ENCODE results near the gene TSHZ2. TPM values are rescaled to one million over a fixed set of nuclear protein-coding genes. Genes with fewer than 3 reads are reported as not detected.

Gene TSHZ2
- polyA plus RNA-seq, 1 donor: 10.7 TPM

- WGBS (ENCODE audit: insufficient coverage, low lambda C conversion rate): no CpG with 5 or more reads among the region's 3 CpGs
- no peaks in the 10 kb centered on the region for H3K9me3 ChIP-seq (ENCODE audit: control insufficient read depth, low read depth, low read length)
- DNase-seq: no peak
- no peak overlapping the region for H3K27ac ChIP-seq (ENCODE audit: low read length)
- no peaks in the 10 kb centered on the region for H3K4me1 ChIP-seq (ENCODE audit: control insufficient read depth, insufficient read depth, low read length)
- H3K27me3 ChIP-seq (ENCODE audit: control insufficient read depth, insufficient read depth, low read length): no peaks in the 10 kb centered on the region
- H3K4me3 ChIP-seq (ENCODE audit: low read length): no peak overlapping the region
- no peaks in the 10 kb centered on the region for H3K36me3 ChIP-seq (ENCODE audit: control insufficient read depth, insufficient read depth, low read length)
Observed at GRCh38 chr20:53124075-53124551, 152.0 kb downstream of the TSHZ2 start.

- no peak for DNase-seq
- Histone ChIP-seq H3K27me3 (ENCODE audit: control insufficient read depth, insufficient read depth, low read length) (no peaks in the 10 kb centered on the region), H3K4me1 (ENCODE audit: control insufficient read depth, insufficient read depth, low read length) (no peaks in the 10 kb centered on the region), H3K9me3 (ENCODE audit: control insufficient read depth, low read depth, low read length) (no peaks in the 10 kb centered on the region), H3K36me3 (ENCODE audit: control insufficient read depth, insufficient read depth, low read length) (no peaks in the 10 kb centered on the region), H3K27ac (ENCODE audit: low read length) (no peak overlapping the region), H3K4me3 (ENCODE audit: low read length) (no peak overlapping the region)
- WGBS (ENCODE audit: insufficient coverage, low lambda C conversion rate): no CpG with 5 or more reads among the region's 3 CpGs
Observed at GRCh38 chr20:53124803-53125202, 152.6 kb downstream of the TSHZ2 start.

DNA sequence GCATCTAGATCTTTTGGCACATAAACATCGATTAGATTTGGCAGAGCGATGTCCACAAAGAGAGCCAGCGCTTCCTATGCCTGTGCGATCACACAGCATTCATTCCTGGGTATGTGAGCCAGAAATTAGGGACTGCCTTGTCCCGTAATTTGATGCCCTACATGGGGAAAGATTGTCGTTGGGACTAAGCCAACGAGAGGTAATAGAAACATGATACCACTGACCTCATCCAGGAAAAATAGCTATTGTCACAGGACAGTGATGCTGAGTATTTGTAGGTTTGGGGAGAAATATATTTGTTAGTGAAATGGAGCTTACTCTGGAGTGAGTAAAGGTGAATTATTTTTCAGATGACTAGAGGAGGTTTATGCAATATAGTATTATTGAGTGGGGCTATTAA is 154.0 kb downstream of the TSHZ2 start:
- H3K27ac ChIP-seq (ENCODE audit: low read length): no peak overlapping the region
- H3K4me1 ChIP-seq (ENCODE audit: control insufficient read depth, insufficient read depth, low read length): no peaks in the 10 kb centered on the region
- no CpG with 5 or more reads among the region's 7 CpGs for WGBS (ENCODE audit: insufficient coverage, low lambda C conversion rate)
- no peaks in the 10 kb centered on the region for H3K9me3 ChIP-seq (ENCODE audit: control insufficient read depth, low read depth, low read length)
- no peaks in the 10 kb centered on the region for H3K27me3 ChIP-seq (ENCODE audit: control insufficient read depth, insufficient read depth, low read length)
- DNase-seq: no peak
- no peaks in the 10 kb centered on the region for H3K36me3 ChIP-seq (ENCODE audit: control insufficient read depth, insufficient read depth, low read length)
- no peak overlapping the region for H3K4me3 ChIP-seq (ENCODE audit: low read length)

GRCh38 chr20:53127027-53127426 is 154.9 kb downstream of the TSHZ2 start:
- H3K36me3 ChIP-seq (ENCODE audit: control insufficient read depth, insufficient read depth, low read length): no peaks in the 10 kb centered on the region
- no peaks in the 10 kb centered on the region for H3K9me3 ChIP-seq (ENCODE audit: control insufficient read depth, low read depth, low read length)
- 100% methylated on average over 1 of the region's 2 CpGs for WGBS (ENCODE audit: insufficient coverage, low lambda C conversion rate)
- H3K27ac ChIP-seq (ENCODE audit: low read length): no peak overlapping the region
- no peaks in the 10 kb centered on the region for H3K4me1 ChIP-seq (ENCODE audit: control insufficient read depth, insufficient read depth, low read length)
- DNase-seq: no peak
- H3K27me3 ChIP-seq (ENCODE audit: control insufficient read depth, insufficient read depth, low read length): no peaks in the 10 kb centered on the region
- H3K4me3 ChIP-seq (ENCODE audit: low read length): no peak overlapping the region

DNA sequence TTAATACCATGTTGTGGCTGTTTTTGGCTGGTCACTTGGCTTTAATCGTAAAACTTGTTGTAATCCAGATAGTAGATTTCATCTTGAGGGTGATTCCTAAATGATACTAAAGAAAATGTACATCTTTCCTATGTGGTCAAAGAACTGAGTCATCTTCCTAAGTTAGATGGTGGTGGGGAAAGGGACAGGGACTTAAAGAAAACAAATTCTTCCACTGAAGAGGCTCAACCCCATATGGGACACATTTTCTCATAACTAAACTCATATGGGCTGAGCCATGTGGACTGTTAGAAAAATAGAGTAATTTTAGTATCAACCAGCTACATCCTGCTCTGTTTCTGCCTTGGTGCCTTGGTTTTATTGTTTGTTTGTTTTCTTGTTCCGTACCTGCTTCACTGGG is 155.8 kb downstream of the TSHZ2 start:
- Histone ChIP-seq H3K9me3 (ENCODE audit: control insufficient read depth, low read depth, low read length) (no peaks in the 10 kb centered on the region), H3K27ac (ENCODE audit: low read length) (no peak overlapping the region), H3K4me3 (ENCODE audit: low read length) (no peak overlapping the region), H3K27me3 (ENCODE audit: control insufficient read depth, insufficient read depth, low read length) (no peaks in the 10 kb centered on the region), H3K36me3 (ENCODE audit: control insufficient read depth, insufficient read depth, low read length) (no peaks in the 10 kb centered on the region), H3K4me1 (ENCODE audit: control insufficient read depth, insufficient read depth, low read length) (no peaks in the 10 kb centered on the region)
- no peak for DNase-seq
- WGBS (ENCODE audit: insufficient coverage, low lambda C conversion rate): 89% methylated on average over 1 of the region's 2 CpGs

GRCh38 chr20:53129563-53129962 is 157.4 kb downstream of the TSHZ2 start:
- Histone ChIP-seq H3K27me3 (ENCODE audit: control insufficient read depth, insufficient read depth, low read length) (no peaks in the 10 kb centered on the region), H3K9me3 (ENCODE audit: control insufficient read depth, low read depth, low read length) (no peaks in the 10 kb centered on the region), H3K4me1 (ENCODE audit: control insufficient read depth, insufficient read depth, low read length) (no peaks in the 10 kb centered on the region), H3K36me3 (ENCODE audit: control insufficient read depth, insufficient read depth, low read length) (no peaks in the 10 kb centered on the region), H3K27ac (ENCODE audit: low read length) (no peak overlapping the region), H3K4me3 (ENCODE audit: low read length) (no peak overlapping the region)
- no CpG with 5 or more reads among the region's 9 CpGs for WGBS (ENCODE audit: insufficient coverage, low lambda C conversion rate)
- no peak for DNase-seq

GRCh38 chr20:53130795-53131194 is 158.6 kb downstream of the TSHZ2 start:
- Histone ChIP-seq H3K9me3 (ENCODE audit: control insufficient read depth, low read depth, low read length) (no peaks in the 10 kb centered on the region), H3K36me3 (ENCODE audit: control insufficient read depth, insufficient read depth, low read length) (no peaks in the 10 kb centered on the region), H3K27ac (ENCODE audit: low read length) (no peak overlapping the region), H3K4me3 (ENCODE audit: low read length) (no peak overlapping the region), H3K4me1 (ENCODE audit: control insufficient read depth, insufficient read depth, low read length) (no peaks in the 10 kb centered on the region), H3K27me3 (ENCODE audit: control insufficient read depth, insufficient read depth, low read length) (no peaks in the 10 kb centered on the region)
- 86% methylated on average over 1 of the region's 3 CpGs for WGBS (ENCODE audit: insufficient coverage, low lambda C conversion rate)
- no peak for DNase-seq

- DNase-seq: no peak
- H3K27ac ChIP-seq (ENCODE audit: low read length): no peak overlapping the region
- H3K4me3 ChIP-seq (ENCODE audit: low read length): no peak overlapping the region
- no peaks in the 10 kb centered on the region for H3K36me3 ChIP-seq (ENCODE audit: control insufficient read depth, insufficient read depth, low read length)
- 78% methylated on average over 1 of the region's 4 CpGs for WGBS (ENCODE audit: insufficient coverage, low lambda C conversion rate)
- no peaks in the 10 kb centered on the region for H3K4me1 ChIP-seq (ENCODE audit: control insufficient read depth, insufficient read depth, low read length)
- no peaks in the 10 kb centered on the region for H3K9me3 ChIP-seq (ENCODE audit: control insufficient read depth, low read depth, low read length)
- H3K27me3 ChIP-seq (ENCODE audit: control insufficient read depth, insufficient read depth, low read length): no peaks in the 10 kb centered on the region
Observed at GRCh38 chr20:53133125-53133524, 161.0 kb downstream of the TSHZ2 start.

DNA sequence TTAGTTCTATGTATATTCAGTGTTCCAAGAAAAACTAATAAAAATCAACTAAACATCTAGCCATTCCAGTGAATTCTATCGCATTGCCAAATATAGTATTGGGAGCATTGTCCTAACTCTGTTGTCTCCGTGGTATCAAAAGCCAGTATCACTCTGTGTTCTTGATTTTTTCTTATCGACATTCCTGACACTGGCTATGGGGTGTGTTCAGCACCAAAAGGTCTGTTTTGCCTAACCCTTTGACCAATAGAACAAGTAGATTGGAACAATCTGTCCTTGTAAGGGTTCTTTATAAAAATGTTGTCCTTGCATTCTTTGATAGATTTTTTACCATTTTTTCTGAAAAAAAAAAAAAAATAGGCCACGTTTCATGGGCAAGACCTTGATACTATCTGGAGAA is 161.5 kb downstream of the TSHZ2 start:
- Histone ChIP-seq H3K36me3 (ENCODE audit: control insufficient read depth, insufficient read depth, low read length) (no peaks in the 10 kb centered on the region), H3K4me3 (ENCODE audit: low read length) (no peak overlapping the region), H3K9me3 (ENCODE audit: control insufficient read depth, low read depth, low read length) (no peaks in the 10 kb centered on the region), H3K4me1 (ENCODE audit: control insufficient read depth, insufficient read depth, low read length) (no peaks in the 10 kb centered on the region), H3K27me3 (ENCODE audit: control insufficient read depth, insufficient read depth, low read length) (no peaks in the 10 kb centered on the region), H3K27ac (ENCODE audit: low read length) (no peak overlapping the region)
- DNase-seq: no peak
- no CpG with 5 or more reads among the region's 4 CpGs for WGBS (ENCODE audit: insufficient coverage, low lambda C conversion rate)

DNA sequence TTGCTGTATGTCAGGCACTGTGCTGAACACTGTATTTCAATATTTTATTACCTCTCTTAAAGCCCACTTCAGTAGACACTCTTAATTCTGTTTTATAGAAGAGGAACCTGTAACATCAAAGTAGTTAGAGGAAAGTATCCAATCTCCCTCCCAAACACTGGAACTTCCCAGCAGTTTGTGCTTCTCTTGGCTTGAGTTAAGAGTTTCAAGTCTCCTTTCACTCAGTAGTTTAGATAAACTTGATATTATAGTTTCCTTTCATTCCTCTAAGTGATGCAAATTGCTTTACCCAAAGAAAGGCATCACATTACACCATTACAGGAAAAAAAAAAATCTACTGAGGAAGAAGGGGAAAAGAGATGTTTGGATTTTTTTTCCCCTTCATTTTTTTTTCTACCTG is 164.3 kb downstream of the TSHZ2 start:
- Histone ChIP-seq H3K36me3 (ENCODE audit: control insufficient read depth, insufficient read depth, low read length) (no peaks in the 10 kb centered on the region), H3K27me3 (ENCODE audit: control insufficient read depth, insufficient read depth, low read length) (no peaks in the 10 kb centered on the region)

DNA sequence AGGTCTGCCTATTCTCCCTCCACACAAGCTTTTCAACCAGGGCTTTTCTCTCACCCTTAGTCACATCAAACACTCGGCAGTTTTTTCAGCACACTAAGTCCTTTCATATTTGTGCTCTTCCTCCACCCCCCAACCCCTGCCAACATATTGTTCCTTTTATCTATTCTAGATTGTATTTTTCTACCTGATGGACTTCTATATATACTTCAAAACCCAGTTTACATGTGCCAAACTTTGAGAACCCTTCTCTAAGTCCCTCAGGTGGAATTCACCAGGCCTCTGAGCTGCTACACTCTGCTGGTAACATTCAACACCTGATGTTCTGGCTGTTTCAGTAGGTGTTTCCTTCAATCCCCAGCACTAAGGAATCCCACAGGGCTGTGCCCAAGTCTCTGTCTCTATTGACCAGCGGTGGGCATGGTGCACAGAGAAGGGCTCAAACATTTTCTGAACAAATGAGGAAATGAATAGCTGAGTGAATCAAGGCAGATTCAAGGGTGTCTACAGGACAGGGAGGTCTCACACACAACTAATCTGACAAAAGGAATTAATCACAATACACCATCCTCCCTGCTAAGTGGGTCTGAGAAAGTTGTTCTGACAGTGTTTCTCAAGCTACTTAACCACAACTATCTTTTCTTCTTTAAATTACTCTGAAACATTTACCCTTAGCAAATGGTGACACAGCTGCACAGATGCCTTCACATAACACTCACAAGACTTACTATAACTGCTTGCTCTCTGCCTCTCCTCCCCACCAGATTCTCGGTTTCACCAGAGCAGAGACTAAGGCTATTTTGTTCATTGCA is 166.5 kb downstream of the TSHZ2 start:
- no peaks in the 10 kb centered on the region for H3K4me1 ChIP-seq (ENCODE audit: control insufficient read depth, insufficient read depth, low read length)
- 91% methylated on average over 1 of the region's 3 CpGs for WGBS (ENCODE audit: insufficient coverage, low lambda C conversion rate)
- H3K27me3 ChIP-seq (ENCODE audit: control insufficient read depth, insufficient read depth, low read length): no peaks in the 10 kb centered on the region
- no peak for DNase-seq
- H3K4me3 ChIP-seq (ENCODE audit: low read length): no peak overlapping the region
- no peak overlapping the region for H3K27ac ChIP-seq (ENCODE audit: low read length)
- H3K9me3 ChIP-seq (ENCODE audit: control insufficient read depth, low read depth, low read length): no peaks in the 10 kb centered on the region
- no peaks in the 10 kb centered on the region for H3K36me3 ChIP-seq (ENCODE audit: control insufficient read depth, insufficient read depth, low read length)

More for the DNA sequence above, 164.3 kb downstream of the TSHZ2 start:
- no peak overlapping the region for H3K4me3 ChIP-seq (ENCODE audit: low read length)
- H3K4me1 ChIP-seq (ENCODE audit: control insufficient read depth, insufficient read depth, low read length): no peaks in the 10 kb centered on the region
- H3K9me3 ChIP-seq (ENCODE audit: control insufficient read depth, low read depth, low read length): no peaks in the 10 kb centered on the region
- DNase-seq: no peak
- no peak overlapping the region for H3K27ac ChIP-seq (ENCODE audit: low read length)

All from large intestine (tissue), 3 donors.